ENCODE measurements around the gene FAM193A. TPM values are rescaled to one million over a fixed set of nuclear protein-coding genes. Genes with fewer than 3 reads are reported as not detected.
"Not testable (repeated sequence)": the region's sequence is repeated elsewhere in the genome, so short reads cannot be mapped to it uniquely, and the experiment has no call there.

FAM193A gene
- total and polyA plus RNA-seq, 11 donors: 9.7 to 21.0 (median 16.3) TPM

DNA sequence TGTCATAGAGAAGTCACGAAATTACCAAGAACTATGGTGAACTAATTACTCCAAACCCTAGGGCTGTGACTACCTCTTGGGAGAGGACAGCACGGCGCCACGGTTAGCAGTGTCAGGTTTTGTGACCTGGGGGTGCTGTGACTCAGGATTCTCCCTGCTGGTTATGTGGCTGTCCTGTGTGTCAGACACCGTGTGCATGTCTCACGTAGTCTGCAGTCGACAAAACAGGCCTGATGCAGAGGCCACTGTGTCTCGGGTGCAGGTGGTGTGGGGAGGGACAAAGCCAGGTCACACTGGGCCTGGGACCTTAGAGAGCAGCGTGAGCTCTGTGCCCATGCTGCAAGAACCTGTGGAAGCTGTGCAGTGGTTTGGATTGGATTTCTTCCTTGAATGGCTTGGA is 185.6 kb downstream of the FAM193A start:
- H3K27me3 ChIP-seq: no peaks in the 10 kb centered on the region
- no peak overlapping the region for H3K27ac ChIP-seq
- TF ChIP-seq, protein P1, sequence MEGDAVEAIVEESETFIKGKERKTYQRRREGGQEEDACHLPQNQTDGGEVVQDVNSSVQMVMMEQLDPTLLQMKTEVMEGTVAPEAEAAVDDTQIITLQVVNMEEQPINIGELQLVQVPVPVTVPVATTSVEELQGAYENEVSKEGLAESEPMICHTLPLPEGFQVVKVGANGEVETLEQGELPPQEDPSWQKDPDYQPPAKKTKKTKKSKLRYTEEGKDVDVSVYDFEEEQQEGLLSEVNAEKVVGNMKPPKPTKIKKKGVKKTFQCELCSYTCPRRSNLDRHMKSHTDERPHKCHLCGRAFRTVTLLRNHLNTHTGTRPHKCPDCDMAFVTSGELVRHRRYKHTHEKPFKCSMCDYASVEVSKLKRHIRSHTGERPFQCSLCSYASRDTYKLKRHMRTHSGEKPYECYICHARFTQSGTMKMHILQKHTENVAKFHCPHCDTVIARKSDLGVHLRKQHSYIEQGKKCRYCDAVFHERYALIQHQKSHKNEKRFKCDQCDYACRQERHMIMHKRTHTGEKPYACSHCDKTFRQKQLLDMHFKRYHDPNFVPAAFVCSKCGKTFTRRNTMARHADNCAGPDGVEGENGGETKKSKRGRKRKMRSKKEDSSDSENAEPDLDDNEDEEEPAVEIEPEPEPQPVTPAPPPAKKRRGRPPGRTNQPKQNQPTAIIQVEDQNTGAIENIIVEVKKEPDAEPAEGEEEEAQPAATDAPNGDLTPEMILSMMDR (IDR thresholded peaks at IDR 0.05): no peak
- no peak for TF ChIP-seq POLR2A (IDR thresholded peaks at IDR 0.05)
- H3K4me3 ChIP-seq: no peak overlapping the region
- intact Hi-C loops (cut with DNase I): no loop called here
- DNase-seq (peak in 1 of 5 donors; percentile 29), ATAC-seq (no peak)
- no peaks in the 10 kb centered on the region for H3K9me3 ChIP-seq
- H3K4me1 ChIP-seq: no peaks in the 10 kb centered on the region
- H3K36me3 ChIP-seq: peaks cover 2 to 78% (median 60%) of the 10 kb centered on the region in 9 donors
- 92 to 95% (median 94%) methylated on average over 8 to 9 of the region's 9 CpGs for WGBS, 4 donors

DNA sequence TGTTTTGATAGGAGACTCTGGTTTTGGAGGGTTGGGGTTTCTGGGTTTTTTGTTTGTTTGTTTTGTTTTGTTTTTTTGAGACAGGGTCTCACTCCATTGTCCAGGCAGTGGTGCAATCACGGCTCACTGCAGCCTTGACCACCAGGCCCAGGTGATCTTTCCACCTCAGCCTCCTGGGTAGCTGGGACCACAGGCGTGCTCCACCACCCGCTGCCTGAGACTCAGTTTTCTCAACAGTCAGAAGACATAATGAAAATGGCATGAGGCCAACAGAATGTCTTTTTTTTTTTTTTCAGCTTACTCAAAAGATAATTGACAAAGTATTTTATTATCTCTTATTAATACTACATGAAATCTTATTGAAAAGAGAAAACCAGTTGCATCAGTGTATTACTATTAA is 187.3 kb downstream of the FAM193A start:
- Histone ChIP-seq H3K4me3 (no peak overlapping the region), H3K27ac (no peak overlapping the region), H3K36me3 (peaks cover 0 to 69% (median 51%) of the 10 kb centered on the region in 9 donors), H3K27me3 (no peaks in the 10 kb centered on the region), H3K4me1 (no peaks in the 10 kb centered on the region), H3K9me3 (no peaks in the 10 kb centered on the region)
- no peak for ATAC-seq
- WGBS, 4 donors: 84 to 88% (median 87%) methylated on average over 3 of the region's 3 CpGs
- peak in 1 of 5 donors; percentile 9 for DNase-seq
- intact Hi-C loops (cut with DNase I): no loop called here
- TF ChIP-seq, protein P1 (IDR thresholded peaks at IDR 0.05): no peak
- TF ChIP-seq POLR2A (IDR thresholded peaks at IDR 0.05): no peak

DNA sequence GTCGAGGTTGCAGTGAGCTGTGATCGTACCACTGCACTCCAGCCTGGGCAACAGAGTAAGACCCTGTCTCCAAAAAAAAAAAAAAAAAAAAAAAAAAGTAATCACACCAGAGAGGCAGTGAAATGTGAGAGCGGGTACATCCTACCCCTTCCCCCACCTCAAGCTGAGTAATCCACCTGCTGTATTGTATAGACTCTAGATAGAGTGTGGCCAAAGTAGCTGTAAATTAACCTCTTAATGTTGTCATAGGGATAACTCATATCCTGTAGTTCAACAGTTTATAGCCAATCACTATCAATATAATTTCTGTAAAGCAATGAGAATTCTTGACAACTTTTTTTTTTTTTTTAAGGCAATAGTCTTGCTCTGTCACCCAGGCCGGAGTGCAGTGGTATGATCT is 188.9 kb downstream of the FAM193A start:
- Histone ChIP-seq H3K4me3 (no peak overlapping the region), H3K27me3 (no peaks in the 10 kb centered on the region), H3K27ac (no peak overlapping the region), H3K9me3 (no peaks in the 10 kb centered on the region), H3K4me1 (no peaks in the 10 kb centered on the region), H3K36me3 (peaks cover 0 to 68% (median 49%) of the 10 kb centered on the region in 9 donors)
- TF ChIP-seq POLR2A (IDR thresholded peaks at IDR 0.05): no peak
- TF ChIP-seq, protein P1 (IDR thresholded peaks at IDR 0.05): no peak
- ATAC-seq: no peak
- DNase-seq: no peak
- 93 to 97% (median 95%) methylated on average over 4 of the region's 4 CpGs for WGBS, 4 donors
- intact Hi-C loops (cut with DNase I): no loop called here

DNA sequence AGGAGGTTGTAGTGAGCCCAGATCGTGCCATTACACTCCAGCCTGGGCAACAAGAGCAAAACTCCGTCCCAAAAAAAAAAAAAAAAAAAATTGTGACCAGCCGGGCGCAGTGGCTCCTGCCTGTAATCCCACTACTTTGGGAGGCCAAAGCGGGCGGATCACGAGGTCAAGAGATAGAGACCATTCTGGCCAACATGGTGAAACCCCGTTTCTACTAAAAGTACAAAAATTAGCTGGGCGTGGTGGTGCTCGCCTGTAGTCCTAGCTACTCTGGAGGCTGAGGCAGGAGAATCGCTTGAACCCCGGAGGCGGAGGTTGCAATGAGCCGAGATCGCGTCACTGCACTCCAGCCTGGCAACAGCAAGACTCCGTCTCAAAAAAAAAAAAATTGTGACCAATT is 190.4 kb downstream of the FAM193A start:
- ATAC-seq; DNase-seq; H3K27ac ChIP-seq; H3K4me1 ChIP-seq; H3K9me3 ChIP-seq; H3K27me3 ChIP-seq; intact Hi-C loops (cut with DNase I); H3K4me3 ChIP-seq: not testable (repeated sequence)
- WGBS, 4 donors: 93 to 97% (median 95%) methylated on average over 17 of the region's 17 CpGs
- peaks cover 0 to 70% (median 50%) of the 10 kb centered on the region in 9 donors for H3K36me3 ChIP-seq

DNA sequence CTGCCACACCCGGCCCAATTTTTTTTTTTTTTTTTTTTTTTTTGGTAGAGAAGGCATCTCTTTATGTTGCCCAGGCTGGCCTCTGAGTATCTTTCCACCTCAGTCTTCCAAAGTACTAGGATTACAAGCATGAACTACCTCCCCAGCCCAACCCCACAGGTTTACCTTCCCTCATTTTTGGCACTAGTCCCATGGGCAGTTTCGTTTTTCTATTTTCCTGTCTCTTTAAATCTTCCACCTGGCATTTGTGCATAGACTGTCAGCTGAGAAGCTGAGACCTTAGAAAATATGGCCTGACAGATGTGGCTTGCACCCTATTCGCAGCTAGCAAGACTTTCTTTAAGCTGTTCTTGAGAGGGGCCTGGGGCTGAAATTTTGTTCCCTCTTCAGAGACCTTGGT is 191.8 kb downstream of the FAM193A start:
- no peaks in the 10 kb centered on the region for H3K27me3 ChIP-seq
- H3K4me3 ChIP-seq: no peak overlapping the region
- DNase-seq (no peak), ATAC-seq (no peak)
- 88 to 93% (median 89%) methylated on average over 3 of the region's 3 CpGs for WGBS, 4 donors
- no peaks in the 10 kb centered on the region for H3K9me3 ChIP-seq
- intact Hi-C loops (cut with DNase I): no loop called here
- peaks cover 0 to 72% (median 54%) of the 10 kb centered on the region in 9 donors for H3K36me3 ChIP-seq
- no peak for TF ChIP-seq POLR2A (IDR thresholded peaks at IDR 0.05)
- TF ChIP-seq, protein P1 (IDR thresholded peaks at IDR 0.05): no peak
- no peak overlapping the region for H3K27ac ChIP-seq
- H3K4me1 ChIP-seq: no peaks in the 10 kb centered on the region
